GM19099 (cell line): Measurements from ENCODE around the gene CACNA1S.

ENCODE experiments used
- POLR2A ChIP-seq: IDR thresholded peaks from 3 replicates; pipeline ENCODE4 v1.6.1; 2011; ENCODE audit warnings: low read depth; ENCODE audit not compliant: insufficient read length; ENCODE audit errors: extremely low read depth

Gene CACNA1S

DNA sequence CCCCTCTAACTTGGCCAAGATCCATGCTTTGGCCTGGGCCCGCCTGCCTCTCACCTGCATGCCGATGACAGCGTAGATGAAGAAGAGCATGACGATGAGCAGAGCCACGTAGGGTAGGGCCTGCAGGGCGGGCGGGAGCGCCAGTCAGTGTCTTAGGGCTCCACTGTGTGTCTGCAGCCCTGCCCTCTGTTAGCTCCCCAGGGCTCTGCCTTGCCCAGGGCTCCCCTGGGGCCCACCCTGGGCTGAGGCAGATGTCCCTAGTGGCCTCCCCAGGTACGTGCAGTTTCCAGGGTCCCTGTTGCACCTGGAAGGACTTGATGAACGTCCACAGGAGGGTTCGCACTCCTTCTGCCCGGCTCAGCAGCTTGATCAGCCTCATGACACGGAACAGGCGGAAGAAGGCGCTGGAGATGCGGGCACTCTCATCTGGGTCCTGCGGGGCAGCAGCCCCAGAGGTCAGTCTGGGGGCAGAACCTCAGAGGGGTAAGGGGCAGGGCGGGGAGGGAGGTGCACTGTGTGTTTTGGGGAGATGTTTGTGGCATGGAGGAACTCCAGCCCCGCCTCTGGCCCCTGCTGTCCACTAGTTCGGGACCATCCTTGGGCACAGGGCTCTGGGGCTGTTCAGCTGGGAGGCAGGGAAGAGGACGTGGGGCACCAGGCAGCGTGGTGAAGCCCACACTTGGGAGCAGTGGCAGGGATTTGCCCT is 58.9 kb downstream of the CACNA1S start:
- TF ChIP-seq POLR2A, result no peak

DNA sequence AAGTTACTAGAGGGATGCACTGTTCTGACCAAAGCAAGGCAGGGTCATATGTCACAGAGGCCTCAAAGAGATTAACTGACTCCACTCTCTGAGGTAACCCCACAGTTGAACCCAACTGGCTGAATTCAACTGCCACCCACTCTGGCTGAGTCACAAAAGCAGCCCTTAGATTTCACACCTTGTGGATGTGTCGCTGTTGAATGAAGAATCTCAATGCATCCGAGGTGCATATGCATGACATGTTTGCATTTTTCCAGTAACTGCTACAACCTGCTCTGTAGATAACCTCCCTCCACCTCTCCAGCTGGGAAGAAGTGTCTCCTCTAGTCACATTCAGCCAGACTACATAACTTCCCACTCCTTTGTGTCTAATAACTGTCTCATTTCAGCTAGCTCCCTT is 60.8 kb downstream of the CACNA1S start:
- no peak for TF ChIP-seq POLR2A

DNA sequence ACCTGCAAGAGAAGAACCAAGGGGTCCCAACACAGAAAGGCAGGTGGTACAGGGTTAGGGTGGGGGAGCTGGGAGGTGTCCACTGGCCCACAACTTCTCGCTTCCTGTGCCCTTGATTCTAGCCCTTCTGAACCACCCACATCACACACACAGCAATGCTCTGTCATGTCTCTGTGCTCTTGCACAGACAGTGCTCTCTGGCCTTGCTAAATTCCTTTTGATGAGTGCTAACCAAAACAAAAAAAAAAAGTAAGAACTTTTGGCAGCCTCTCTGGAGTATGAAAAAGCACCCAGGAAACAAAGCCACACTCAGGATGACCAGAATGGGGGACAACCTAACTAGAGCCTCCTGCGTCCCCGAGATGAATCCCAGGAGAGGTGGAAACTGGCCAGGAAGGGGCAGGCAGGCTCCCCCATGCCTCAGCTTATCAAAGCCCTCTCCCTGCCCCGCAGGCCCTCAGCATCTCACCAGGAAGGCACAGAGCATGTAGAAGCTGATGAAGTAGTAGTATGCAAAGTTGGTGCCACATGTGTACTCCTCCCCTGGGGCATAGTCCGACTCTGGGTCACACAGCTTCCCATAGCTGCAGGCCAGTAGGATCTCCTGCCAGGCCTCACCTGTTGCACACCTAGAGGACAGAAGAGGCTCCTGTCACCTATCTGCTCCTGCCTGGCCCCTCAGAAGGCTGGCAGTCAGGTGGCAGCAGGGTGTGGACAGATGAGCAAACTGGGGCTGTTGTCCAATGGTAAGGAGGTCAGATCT is 61.5 kb downstream of the CACNA1S start:
- no peak for TF ChIP-seq POLR2A

DNA sequence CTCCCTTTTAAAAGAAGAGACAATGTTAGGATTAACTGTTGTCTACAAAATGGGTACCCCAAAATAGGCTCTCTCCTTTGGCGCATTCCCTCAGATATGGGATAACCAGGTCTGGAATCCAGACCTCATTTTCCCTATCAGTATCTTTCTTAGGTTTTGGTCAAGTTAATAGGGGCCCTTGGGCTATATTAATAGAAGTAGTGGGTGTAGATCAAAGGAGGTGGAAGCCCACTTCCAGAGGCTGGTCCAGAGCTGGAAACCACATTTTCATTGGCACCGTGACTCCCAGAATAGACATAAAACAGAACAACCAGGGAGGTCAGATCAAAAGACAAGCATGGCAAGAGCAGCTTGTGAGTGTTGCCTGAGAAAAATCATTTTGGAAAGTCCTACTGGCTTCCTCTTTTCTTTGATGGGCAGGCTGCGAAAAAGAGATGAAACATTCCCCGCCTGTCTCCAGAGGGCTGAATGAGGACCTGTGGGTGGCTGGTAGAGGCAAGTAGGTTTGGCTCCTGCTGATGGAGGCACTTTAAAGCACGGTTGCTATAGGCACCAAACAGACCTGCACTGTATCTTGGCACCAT is 62.9 kb downstream of the CACNA1S start:
- TF ChIP-seq POLR2A, result no peak

DNA sequence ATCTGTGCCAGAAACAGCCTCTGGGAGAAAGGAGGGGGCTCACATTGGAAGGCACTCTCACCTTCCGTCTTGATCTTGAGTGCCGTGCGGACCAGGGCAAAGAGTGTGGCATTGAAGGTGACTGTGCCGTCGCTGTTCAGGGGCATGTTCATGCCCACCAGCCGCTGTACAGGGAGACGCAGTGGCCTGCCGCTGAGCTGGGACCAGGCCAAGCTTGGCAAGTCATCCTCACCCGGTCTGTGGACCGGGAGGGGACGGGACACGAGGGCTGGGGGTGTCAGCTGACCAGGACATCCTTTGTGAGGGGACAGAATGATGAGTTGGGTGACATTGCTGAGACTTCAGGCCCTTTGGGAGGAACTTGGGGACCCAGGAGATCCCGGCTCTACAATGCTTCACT is 63.7 kb downstream of the CACNA1S start:
- no peak for TF ChIP-seq POLR2A

DNA sequence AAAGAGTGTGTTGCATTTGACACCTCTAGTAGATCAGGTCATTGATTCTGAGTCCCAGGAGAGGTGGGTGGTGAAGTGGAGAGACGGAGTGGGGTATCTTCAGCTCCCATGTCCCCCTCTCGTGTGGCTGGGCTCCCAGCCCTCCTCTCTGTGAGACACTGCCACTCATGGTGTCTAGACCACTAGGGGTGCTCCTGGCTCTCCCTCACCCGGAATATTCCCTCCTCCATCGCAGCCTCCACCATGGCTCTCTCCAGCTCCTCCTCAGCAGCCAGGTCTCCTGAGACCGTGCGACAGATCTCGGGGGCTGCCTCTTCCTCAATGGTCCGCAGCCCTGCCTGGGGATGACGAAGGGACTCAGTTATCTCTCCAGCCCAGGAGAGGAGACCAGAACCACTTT is 68.1 kb downstream of the CACNA1S start:
- TF ChIP-seq POLR2A, result no peak

DNA sequence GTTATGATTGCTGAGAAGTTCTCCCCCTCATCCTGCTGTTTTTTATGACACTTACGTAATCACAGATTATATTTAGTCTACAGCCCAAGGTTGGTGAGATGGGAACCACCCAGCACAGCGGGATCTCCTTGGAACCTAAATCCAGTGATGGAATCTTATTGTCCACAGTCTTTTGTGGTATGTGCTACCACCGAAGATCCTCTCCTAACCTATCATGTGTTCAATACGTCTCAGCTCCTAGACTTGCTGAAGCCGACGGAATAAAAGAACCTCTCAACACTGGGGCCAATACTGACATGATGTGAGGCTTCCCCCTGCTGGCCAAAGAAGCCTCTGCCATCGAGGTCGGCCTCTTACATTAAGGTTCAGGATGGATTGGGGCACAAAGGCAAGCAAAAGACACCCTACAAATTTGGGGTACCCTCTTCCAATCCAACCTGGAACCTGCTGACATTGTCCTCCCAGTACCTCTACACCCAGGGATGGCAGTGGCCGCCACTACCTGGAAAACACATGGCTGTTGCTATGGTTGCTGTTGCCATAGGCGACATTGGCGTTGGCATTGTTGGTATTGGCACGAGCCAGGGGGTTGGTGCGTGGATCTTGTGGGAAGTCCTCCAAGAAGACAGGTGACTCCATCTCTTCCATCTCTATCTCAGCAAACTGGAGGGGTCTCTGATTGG is 69.3 kb downstream of the CACNA1S start:
- no peak for TF ChIP-seq POLR2A

DNA sequence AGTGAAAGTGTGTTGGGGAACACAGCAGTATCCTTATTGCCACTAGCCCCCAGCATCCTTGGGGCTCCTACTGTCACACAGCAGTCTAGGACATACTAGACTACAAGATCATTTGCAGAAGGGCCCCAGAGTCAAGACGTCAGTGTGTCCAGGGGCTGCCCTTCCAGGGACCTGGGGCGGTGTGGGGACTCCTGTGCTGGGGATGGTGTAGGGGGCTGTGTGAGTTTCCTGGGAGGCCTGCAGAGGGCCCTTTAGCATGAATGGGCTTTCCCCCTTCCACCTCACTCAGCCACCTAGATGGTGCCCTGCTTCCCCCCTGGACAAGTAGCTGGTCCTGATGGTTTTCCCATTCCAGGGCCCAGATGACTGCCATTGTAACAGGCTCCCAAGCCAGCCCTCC is 71.2 kb downstream of the CACNA1S start:
- TF ChIP-seq POLR2A, result no peak

DNA sequence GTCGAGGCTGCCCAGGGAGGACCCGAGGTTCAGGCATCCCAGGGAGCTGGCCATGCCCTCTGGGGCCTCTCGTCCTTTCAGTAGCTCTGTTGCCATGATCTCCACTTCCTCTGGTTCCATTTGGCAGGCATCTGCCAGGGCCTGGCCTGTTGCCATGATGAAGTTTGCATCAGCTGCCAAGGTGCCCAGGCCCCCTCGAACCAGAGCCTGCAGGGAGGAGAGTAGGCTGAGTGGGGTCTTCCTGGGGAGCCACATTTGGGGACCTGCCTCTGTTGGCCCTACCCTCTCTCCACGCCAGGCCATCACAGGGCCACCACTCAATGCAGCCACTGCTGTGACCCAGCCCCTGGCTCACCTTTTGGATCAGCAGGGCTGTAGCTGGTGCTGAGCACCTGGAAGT is 72.3 kb downstream of the CACNA1S start:
- no peak for TF ChIP-seq POLR2A

DNA sequence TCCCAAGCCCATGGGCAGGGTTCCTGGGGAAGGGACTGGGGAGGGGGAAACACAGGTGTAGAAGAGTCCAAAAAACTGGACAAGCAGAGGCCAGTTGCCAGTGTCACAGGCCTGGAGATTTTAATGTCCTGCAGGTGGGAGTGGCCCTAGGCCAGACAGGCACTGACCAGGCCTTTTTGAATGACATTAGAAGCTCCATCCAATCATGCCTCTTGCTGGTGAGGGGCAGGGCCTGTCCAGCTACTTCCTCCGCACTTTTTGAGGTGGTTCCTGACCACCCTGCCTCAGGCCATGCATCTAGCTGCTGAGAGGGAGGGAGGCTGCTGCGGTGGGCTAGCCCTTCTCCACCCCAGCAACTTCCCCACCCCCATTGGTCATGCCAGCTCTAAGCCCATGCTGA is 72.8 kb downstream of the CACNA1S start:
- TF ChIP-seq POLR2A, result no peak

DNA sequence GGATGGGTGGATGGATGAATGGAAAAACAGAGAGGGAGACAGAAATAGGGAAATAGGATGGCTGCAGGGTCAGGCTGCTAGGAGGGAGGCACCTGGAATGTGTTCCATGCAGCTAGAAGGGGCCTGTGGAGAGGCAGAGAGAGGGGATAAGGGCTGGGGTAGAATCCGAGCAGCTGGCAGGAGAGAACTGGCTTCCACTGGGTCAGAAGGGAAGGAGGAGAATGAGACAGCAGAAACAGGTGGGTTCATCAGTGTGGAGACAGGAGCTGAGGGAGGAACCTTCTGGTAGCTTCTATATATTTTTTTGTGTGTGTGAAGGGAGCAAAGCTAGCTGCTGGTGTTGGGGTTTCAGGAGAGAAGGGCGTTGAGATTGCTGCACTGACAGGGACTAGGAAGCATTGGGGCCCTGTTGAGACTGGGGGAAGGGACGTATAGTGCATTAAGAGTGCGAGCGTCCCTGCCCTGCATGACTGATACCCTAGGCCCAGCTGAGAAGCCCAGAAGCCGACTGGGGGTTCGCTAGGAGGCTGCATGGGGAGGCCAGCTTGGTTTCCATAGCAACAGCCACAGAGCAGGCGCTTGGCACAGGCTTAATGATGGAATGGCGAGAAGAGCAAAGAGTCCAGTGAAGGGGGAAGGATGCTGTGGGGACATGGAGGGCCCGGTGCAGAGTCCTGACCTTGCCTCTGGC is 73.9 kb downstream of the CACNA1S start:
- TF ChIP-seq POLR2A, result no peak

DNA sequence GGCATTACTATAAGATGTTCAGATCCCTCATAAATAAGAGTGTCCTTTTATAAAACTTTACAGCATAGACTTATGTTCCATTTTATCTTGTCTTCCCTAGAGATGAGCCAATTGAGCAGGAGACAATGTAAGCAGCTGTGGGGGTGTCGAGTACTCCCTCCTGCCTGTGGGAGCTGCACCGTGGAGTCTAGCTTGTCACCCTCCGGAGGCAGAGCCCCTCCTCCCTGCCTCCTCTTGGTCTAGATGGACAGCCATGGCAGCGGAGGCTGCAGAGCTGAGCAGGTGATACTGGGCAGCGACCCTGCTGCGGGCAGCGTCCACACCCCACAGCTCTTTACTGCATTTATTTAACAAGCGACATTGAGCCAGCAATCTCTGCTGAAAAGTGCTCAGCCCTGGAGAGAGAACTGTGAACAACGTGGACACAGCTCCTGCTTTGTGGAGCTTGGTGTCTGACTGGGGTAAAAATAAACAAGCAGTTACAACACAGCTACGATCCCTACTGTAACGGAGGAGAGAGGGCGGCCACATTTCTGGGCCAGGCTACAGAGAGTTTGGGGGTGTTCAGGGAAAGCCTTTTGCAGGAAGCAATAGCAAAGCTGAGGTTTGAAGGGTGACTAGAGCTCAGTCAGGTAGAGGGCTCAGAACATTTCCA is 75.9 kb downstream of the CACNA1S start:
- TF ChIP-seq POLR2A, result no peak

DNA sequence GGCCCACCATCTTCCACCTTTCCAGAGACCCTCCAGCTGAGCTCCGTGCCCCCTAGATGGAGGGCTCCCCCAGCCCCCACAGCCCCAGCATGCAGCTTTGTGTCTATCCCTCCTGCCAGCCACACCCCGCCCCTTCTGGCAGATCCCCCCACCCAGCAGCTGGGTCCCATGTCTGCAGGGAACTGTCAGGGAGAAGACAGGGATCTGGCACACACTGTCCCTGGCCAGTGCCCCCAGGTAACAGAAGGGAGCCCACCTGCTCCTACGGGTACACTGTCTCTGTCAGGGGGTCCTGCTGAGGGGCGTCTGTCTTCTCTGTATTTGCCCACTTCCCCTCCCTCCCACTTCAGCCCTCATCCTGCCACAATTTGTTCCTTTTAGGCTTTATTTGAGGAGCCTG is 77.6 kb downstream of the CACNA1S start:
- TF ChIP-seq POLR2A, result no peak

DNA sequence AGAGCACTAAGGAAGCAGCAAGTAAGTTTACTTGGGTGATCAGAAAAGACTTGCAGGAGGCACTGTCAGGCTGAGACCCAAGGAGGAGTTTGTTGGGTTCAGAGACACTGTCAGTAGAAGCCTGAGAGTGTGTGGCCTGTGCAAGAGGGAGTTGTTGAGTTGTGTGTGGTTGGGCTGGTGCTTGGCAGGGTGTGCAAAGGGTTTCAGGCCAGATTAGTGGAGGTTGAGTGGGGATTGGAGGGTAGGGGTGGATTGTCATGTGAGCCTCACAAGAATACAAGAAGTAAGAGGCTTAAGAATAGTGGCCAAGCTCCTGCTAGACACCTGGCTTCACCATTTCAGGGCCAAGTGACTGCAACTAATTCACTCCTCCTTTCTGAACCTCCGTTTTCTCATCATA is 79.8 kb downstream of the CACNA1S start:
- no peak for TF ChIP-seq POLR2A
